GM12891 (cell line): ENCODE data around the gene RSBN1.
A peak's percentile ranks its signal among the peaks of the same experiment; 100 is the strongest.
"Not testable (repeated sequence)": the region's sequence is repeated elsewhere in the genome, so short reads cannot be mapped to it uniquely, and the experiment has no call there.

Experiments
- DNase-seq: peaks from one replicate; pipeline ENCODE4 v3.0.0; 2011; ENCODE audit warnings: low spot score; ENCODE audit not compliant: insufficient read length
- FAIRE-seq: peaks from 2 replicates; lab custom pipeline; 2011; peaks lifted over from hg19 to GRCh38; lab: Jason Lieb, UNC
- PAX5 ChIP-seq: IDR thresholded peaks from 2 replicates; pipeline ENCODE4 v1.6.1; 2011; ENCODE audit warnings: low read length, moderate library complexity, mild to moderate bottlenecking; ENCODE audit not compliant: insufficient read depth, severe bottlenecking
- POLR2A ChIP-seq: IDR thresholded peaks from 2 replicates; pipeline ENCODE4 v1.6.1; 2011; ENCODE audit warnings: low read depth, low read length, control low read depth
- POLR2AphosphoS5 ChIP-seq: IDR thresholded peaks from 2 replicates; pipeline ENCODE4 v1.6.1; 2011; ENCODE audit warnings: low read depth, low read length, control low read depth
- POU2F2 ChIP-seq: IDR thresholded peaks from 2 replicates; pipeline ENCODE4 v1.6.1; 2011; ENCODE audit warnings: low read depth, mild to moderate bottlenecking, control low read depth, low read length, moderate library complexity
- SPI1 ChIP-seq: IDR thresholded peaks from 2 replicates; pipeline ENCODE4 v1.6.1; 2011; ENCODE audit warnings: low read depth, low read length, control low read depth
- TAF1 ChIP-seq: IDR thresholded peaks from 2 replicates; pipeline ENCODE4 v1.6.1; 2011; ENCODE audit warnings: low read depth, low read length, control low read depth

The RSBN1 gene

DNA sequence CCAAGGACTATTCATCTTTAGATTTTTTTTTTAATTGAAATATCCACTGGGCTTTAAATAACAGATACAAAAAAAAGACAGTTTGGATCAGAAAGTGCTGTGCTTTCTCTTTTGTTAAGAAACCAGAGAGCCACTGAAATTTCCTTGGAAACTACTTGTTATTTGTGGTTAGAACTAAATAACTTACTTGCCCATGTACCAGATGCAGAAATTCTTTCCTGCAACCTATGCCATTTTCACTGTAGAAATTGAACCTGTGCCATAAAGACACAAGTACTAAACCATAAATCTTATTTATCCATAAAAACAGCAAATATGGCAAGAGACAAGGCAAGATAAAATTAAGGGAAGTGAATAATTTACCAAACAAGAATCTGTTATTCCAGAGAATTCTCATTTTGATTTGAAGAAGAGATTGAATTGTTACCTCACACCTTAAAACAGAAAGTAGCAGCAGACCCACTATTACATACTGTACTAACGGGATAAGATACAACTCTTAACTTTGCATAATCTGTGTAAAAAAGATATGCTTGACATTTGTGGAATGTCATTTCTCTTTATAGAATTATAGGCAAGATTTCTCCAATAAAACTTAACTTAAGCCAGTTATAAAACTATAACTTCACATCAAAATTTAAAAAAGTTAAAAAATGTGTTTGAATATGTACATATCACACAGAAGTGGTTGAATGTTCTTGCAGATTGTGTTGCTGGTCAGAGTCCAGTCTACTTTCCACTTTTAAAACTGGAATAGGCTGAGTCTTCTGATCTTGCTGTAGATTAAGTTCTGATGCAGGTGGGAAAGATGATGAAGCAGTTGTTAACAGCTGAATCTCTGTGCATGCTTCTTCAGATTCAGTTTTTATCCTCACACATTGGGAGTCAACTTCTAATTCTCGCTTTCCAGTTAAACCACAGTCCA, 46.7 kb downstream of the RSBN1 start:
- TF ChIP-seq TAF1, result no peak
- TF ChIP-seq PAX5, result no peak
- no peak for TF ChIP-seq POU2F2
- FAIRE-seq (peak; percentile 16), DNase-seq (no peak)

DNA sequence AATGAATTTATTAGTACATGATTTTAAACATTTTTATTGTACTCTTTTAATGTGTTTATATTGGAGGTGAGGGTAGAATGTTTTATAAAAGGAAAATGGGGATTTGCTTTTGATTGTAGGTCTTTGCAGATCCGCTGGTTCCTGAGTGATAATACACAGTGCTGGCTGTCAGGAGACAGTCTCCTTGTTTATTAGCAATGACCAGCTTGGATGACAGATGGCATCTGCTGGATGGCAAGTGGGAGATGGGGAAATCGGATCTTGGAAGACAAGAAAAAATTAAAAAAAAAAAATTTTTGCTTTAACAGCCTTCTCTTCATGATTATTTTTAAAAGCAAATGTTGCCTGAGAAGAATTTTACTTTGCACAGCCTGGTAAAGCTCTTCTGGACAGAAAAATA, 48.6 kb downstream of the RSBN1 start:
- FAIRE-seq (no peak), DNase-seq (no peak)
- no peak for TF ChIP-seq POLR2A
- no peak for TF ChIP-seq POLR2AphosphoS5
- no peak for TF ChIP-seq POU2F2
- TF ChIP-seq SPI1, result no peak
- no peak for TF ChIP-seq TAF1
- no peak for TF ChIP-seq PAX5

DNA sequence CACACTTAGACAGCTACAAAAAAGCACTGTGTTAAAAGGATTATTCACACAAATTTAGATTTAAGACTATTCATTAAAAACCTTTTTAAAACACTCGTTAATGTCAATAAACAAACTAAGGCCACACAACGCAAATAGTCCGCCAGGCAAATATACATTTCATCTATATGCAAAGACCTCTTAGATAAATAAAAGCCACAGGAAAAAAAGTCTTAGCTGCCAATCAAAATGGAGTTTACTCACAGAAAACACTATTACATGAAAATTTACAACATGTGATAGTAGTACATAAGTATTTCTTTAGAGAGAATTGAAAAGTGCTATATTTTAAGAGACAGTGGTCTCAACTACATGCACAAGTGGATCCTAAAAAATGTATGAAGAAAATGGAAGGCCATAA, 50.3 kb downstream of the RSBN1 start:
- FAIRE-seq, result no peak
- TF ChIP-seq POLR2AphosphoS5 (no peak), POLR2A (no peak), TAF1 (no peak), SPI1 (no peak), PAX5 (no peak), POU2F2 (no peak)
- no peak for DNase-seq

DNA sequence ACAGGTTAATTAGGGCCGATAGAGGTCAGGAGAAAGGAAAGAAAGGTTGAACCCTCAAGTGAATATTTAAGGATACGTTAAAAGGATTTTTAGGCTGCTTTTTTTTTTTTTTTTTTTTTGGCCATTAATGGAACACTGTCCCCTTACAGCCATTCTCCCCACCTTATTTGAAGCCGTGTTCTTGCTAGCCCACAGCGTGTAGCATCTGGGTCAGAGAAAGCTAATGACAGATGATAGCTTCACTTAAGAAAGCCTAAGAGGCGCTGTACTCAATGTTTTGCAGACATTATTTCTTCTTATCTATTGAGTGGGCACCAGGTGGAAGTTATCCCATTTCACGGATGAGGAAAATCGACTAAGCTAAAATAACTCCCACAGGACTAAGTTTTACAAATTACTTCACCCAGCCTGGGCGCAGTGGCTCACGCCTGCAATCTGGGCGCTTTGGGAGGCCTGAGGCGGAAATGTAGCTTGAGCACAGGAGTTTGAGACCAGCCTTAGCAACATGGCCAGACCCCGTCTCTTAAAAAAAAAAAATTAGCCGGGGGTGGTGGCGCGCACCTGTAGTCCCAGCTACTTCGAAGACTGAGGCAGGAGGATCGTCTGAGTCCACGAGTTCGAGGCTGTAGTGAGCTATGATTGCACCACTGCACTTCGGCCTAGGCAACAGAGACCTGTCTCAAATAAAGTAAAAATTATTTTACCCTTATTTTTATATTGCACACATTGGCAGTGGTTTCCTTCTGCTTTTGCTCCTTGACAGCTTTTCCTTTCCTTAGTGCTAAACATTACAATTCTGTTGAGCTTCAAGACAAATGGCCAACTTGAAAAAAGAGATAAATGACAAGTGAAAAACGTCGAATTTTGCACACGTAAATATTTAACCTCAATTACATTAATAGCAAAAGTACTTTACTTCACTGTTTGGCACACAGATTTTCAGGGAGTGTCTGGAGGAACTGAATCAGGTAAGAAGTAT, 51.9 kb downstream of the RSBN1 start:
- TF ChIP-seq SPI1 (no peak), POLR2AphosphoS5 (no peak), TAF1 (no peak), POU2F2 (no peak), PAX5 (no peak), POLR2A (no peak)
- FAIRE-seq (peak; percentile 55), DNase-seq (no peak)

DNA sequence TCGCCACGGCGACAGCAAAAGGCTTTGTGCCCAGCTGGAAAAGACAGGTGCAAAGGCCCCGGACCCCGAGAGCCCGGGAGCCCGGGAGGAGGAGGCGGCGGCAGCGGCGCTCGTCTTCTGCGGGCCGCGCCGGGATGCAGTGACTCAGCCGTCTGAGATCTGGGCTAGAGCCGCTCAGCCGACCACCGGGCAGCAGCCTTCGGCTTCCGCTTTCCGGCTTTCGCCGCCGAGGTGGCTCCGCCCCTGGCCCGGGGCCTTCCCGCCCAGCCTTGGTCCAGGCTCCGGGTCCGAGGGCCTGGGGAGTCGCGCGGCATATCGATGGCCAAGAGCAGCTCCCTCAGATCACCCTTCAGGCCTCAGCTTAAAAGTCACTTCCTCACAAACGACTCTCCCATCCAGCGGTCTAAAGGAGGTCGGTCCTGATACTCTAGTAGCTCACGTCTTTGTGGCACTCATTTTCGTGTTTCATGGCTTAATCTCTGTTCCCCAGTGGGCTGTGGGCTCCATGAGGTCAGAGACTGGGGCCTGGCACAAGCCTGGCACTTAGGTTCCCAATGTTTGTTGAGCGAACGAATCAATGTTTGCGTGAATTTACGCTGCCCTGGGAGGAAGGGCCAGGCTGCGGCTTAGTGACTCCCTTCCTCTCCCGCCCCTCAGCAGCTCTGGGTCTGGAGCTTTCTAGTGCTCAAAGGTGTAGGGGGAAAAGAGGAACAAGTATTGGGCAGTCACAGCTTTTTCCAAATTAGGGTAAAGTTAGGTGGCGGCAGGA, 52.8 kb downstream of the RSBN1 start, which contains the start of gene PHTF1:
Gene PHTF1, minus strand, starts transcription at position 154 of the 769 bp plus-strand sequence. CDS start 783 bp downstream, outside the sequence.
- TF ChIP-seq TAF1 (peak; percentile 85), POLR2AphosphoS5 (peak; percentile 76; the same call in 1 of the 2 replicates), PAX5 (no peak), POU2F2 (0 out of 2 replicates have a peak, but pooled peaks have one; percentile 1), SPI1 (peak; percentile 66), POLR2A (peak; percentile 92)
- FAIRE-seq (peak; percentile 82), DNase-seq (peak; percentile 57)

DNA sequence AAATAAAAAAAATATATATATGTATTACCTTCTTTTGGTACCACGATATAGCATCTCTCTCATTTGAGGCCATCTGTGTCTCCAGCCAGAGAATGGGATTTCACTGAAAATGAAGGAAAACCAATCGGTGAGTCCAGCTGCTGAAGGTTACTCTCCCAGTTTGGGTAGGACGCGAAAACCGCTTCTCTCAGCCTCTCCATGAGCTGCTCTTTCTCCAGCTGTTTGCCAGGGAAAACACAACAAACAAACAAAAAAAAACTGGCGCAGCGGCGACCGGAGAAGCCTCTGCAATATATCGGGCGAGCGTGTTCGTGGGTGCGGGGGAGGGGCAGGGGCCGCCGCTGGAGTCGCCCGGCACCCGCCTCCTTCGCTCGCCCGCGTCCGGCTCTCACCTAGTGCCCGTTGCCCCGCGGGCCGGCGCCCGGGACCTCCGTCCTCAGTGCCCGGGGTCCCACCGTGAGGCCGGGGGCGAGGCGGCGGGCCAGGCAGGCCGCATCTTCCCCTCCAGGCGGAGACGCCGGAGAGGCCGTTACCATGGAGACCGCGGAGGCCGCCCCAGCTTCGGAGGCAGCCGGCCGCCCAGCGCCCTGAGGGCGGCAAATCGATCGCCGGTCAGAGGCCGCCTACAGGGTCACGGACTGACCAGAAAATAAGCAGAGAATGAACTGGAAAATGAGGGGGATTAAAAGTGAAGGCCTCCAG, 53.5 kb downstream of the RSBN1 start:
- TF ChIP-seq POLR2A (no peak), TAF1 (no peak)
- peak; percentile 47 for FAIRE-seq

DNA sequence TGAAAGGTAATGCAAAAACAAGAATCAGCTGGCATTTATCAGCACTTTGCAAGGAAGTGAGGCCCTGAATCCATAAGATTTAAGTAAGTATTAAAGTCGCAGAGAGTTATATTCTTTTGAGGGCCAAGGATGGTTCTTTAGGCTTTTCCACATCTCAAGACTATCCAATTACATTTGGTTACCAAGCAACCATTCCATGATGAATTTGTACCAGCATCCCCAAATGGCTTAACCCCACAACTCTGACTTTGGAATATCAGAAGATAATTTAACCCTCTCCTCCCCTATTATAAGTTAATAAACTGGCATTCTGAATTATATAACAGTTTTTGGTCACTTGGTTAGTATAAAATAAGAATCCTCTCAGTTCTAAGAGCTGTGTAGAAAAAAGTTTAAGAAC, 55.8 kb downstream of the RSBN1 start:
- FAIRE-seq, result no peak
- TF ChIP-seq POLR2AphosphoS5 (no peak), SPI1 (no peak)
- DNase-seq, result no peak

More for the DNA sequence above, 53.5 kb downstream of the RSBN1 start:
- peak; percentile 58 for DNase-seq

DNA sequence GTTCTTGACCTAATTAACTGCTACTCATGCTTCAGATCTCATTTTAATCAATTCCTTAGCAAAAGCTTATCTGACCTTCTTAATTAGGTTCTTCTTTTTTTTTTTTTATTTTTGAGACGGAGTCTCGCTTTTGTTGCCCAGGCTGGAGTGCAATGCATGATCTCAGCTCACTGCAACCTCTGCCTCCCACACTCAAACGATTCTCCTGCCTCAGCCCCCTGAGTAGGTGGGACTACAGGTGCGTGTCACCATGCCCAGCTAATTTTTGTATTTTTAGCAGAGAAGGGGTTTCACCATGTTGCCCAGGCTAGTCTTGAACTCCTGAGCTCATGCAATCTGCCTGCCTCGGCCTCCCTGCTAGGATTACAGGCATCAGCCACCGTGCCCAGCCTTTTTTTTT, 58.9 kb downstream of the RSBN1 start:
- not testable (repeated sequence) for FAIRE-seq, DNase-seq

DNA sequence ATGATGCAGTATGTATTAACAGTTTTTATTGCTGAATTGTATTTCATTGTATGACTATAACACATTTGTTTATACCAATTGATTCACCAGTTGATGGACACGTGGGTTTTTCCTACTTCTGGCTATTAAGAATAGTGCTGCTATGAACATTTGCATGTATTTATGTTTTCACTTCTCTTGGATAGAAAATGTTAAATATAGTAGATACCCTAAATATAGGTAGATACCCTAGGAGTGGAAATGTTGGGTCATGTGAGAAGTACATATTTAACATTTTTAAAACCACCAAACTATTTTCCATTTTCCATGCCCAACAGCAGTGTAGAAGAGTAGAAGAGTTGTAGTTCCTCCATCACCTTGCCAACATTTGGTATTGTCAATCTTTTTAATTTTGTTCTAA, 60.8 kb downstream of the RSBN1 start:
- no peak for TF ChIP-seq PAX5
- TF ChIP-seq POLR2A, result no peak
- TF ChIP-seq POLR2AphosphoS5, result no peak
- TF ChIP-seq POU2F2, result no peak
- TF ChIP-seq TAF1, result no peak

More for the DNA sequence above, 60.8 kb downstream of the RSBN1 start:
- DNase-seq (no peak), FAIRE-seq (no peak)
